Bronchial epithelial cell (primary cell): ENCODE data around the gene ACOT7. TPM values are rescaled to one million over a fixed set of nuclear protein-coding genes. Genes with fewer than 3 reads are reported as not detected.

Source experiments
- DNase-seq: peaks from one replicate; pipeline ENCODE4 v3.0.0-alpha.2; 2010; ENCODE audit warnings: low read depth
- FAIRE-seq: peaks from 2 replicates; lab custom pipeline; 2011; peaks lifted over from hg19 to GRCh38; lab: Jason Lieb, UNC
- H3K27me3 ChIP-seq: 2 replicates; pipeline ENCODE4 v1.5.1; 2011; ENCODE audit warnings: low read length; ENCODE audit not compliant: control insufficient read depth, insufficient read depth
- H3K36me3 ChIP-seq: 2 replicates; pipeline ENCODE4 v1.5.1; 2011; ENCODE audit warnings: low read length; ENCODE audit not compliant: control insufficient read depth, insufficient read depth
- H3K4me3 ChIP-seq: 2 replicates; pipeline ENCODE4 v1.5.1; 2011; ENCODE audit warnings: mild to moderate bottlenecking, low read depth, low read length, control low read depth
- CTCF ChIP-seq: IDR thresholded peaks from 2 replicates; pipeline ENCODE4 v1.5.1; 2011; ENCODE audit warnings: mild to moderate bottlenecking, moderate library complexity, low read length, control low read depth, inconsistent platforms; ENCODE audit not compliant: insufficient read depth, severe bottlenecking
- total RNA-seq: library from RNA; depleted of rRNA; stranded (reverse); fragments of >200 nt; gene quantifications from 2 replicates; pipeline ENCODE4 v1.2.1, GENCODE V29; 2014

Gene ACOT7
- total RNA-seq, 1 donor from 2014 or later: 89.8 TPM

- Histone ChIP-seq H3K4me3 (no peak overlapping the region), H3K27me3 (peaks cover 31% of the 10 kb centered on the region), H3K36me3 (no peaks in the 10 kb centered on the region)
- FAIRE-seq (no peak), DNase-seq (no peak)
- TF ChIP-seq CTCF: no peak
Measured at GRCh38 chr1:6241887-6242740, 151.5 kb downstream of the ACOT7 start.

GRCh38 chr1:6241107-6241886 lies 152.3 kb downstream of the ACOT7 start:
- FAIRE-seq (peak; percentile 66), DNase-seq (no peak)
- no peak for TF ChIP-seq CTCF
- Histone ChIP-seq H3K36me3 (no peaks in the 10 kb centered on the region), H3K27me3 (peaks cover 31% of the 10 kb centered on the region), H3K4me3 (no peak overlapping the region)

- no peak for FAIRE-seq
- DNase-seq: no peak
- Histone ChIP-seq H3K27me3 (peaks cover 31% of the 10 kb centered on the region), H3K4me3 (no peak overlapping the region), H3K36me3 (no peaks in the 10 kb centered on the region)
- TF ChIP-seq CTCF: no peak
Measured at GRCh38 chr1:6239950-6240768, 153.4 kb downstream of the ACOT7 start.

- Histone ChIP-seq H3K27me3 (peaks cover 26% of the 10 kb centered on the region), H3K4me3 (no peak overlapping the region), H3K36me3 (peaks cover 1% of the 10 kb centered on the region)
- no peak for TF ChIP-seq CTCF
- DNase-seq (no peak), FAIRE-seq (no peak)
Measured at GRCh38 chr1:6239213-6239752, 154.3 kb downstream of the ACOT7 start.

GRCh38 chr1:6237093-6237492 lies 156.5 kb downstream of the ACOT7 start:
- TF ChIP-seq CTCF: no peak
- no peak for DNase-seq
- Histone ChIP-seq H3K4me3 (no peak overlapping the region), H3K36me3 (peaks cover 7% of the 10 kb centered on the region), H3K27me3 (peaks cover 10% of the 10 kb centered on the region)
- no peak for FAIRE-seq
